Measurements from ENCODE around the gene IFNAR1.

The IFNAR1 gene

DNA sequence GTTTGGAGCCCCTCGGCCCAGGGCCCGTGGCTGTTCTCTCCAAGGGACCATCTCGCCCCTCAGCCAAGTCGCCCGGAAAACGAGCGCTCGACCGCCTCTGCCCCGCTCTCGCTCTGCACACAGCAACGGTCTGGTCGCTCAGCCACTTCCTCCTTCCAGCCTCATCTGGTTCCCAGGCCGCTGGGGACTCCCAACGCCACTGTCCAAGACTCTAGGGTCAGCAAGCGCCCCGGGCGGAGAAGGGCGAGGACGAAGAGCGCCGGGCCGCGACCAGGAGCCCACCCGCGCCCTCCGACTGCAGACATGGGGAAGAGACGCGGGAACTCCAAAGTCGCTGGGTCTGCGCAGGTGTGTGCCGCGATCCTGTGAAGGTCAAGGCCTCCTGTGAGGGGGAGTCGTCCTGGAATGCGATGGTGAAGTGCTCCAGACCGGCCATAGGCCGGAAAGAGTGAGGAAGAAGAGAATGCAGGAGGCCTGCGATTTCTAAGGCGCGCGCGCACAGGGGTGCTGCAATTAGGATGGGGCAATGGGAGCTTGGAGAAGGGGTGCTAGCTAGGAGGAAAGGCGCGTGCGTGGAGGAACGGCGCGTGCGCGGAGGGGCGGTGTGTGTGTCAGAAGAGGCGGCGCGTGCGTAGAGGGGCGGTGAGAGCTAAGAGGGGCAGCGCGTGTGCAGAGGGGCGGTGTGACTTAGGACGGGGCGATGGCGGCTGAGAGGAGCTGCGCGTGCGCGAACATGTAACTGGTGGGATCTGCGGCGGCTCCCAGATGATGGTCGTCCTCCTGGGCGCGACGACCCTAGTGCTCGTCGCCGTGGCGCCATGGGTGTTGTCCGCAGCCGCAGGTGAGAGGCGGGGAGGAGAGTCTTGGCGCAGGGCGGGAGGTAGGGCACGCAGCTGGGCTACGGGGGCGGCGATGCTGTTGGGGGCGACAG lies at the start of gene IFNAR1:
Gene IFNAR1 (plus strand): TSS at position 680 of the 931 bp plus-strand sequence. CDS start 86 bp downstream, at position 766.
- peak within 1 kb of the TSS; percentile 95 for H3K27ac ChIP-seq
- TF ChIP-seq ZFX (IDR thresholded peaks at IDR 0.05): peak; percentile 70
- TF ChIP-seq, protein P1, sequence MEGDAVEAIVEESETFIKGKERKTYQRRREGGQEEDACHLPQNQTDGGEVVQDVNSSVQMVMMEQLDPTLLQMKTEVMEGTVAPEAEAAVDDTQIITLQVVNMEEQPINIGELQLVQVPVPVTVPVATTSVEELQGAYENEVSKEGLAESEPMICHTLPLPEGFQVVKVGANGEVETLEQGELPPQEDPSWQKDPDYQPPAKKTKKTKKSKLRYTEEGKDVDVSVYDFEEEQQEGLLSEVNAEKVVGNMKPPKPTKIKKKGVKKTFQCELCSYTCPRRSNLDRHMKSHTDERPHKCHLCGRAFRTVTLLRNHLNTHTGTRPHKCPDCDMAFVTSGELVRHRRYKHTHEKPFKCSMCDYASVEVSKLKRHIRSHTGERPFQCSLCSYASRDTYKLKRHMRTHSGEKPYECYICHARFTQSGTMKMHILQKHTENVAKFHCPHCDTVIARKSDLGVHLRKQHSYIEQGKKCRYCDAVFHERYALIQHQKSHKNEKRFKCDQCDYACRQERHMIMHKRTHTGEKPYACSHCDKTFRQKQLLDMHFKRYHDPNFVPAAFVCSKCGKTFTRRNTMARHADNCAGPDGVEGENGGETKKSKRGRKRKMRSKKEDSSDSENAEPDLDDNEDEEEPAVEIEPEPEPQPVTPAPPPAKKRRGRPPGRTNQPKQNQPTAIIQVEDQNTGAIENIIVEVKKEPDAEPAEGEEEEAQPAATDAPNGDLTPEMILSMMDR (conservative IDR thresholded peaks at IDR 0.05): no peak

DNA sequence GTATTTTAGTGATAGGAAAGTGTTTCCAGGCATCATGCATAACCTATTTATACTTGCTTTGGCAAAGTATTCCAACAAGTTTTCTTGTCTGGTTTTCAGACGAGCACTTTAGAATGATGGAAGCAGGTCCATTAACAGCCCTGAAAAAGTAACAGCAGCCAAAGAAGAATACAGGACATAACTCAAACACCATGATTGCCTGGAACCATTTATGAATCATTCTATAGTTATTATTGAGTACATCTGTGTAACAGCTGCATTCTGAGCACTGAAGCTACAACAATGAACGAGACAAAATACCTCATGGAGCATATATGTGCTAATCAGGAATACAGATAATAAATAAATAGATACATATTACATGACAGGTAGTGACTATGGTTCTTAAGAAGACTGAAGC lies 46.0 kb upstream of the IFNAR1 start:
- TF ChIP-seq, protein P1 (conservative IDR thresholded peaks at IDR 0.05): no peak
- no peak for TF ChIP-seq ZFX (IDR thresholded peaks at IDR 0.05)
- no peak overlapping the region for H3K27ac ChIP-seq

DNA sequence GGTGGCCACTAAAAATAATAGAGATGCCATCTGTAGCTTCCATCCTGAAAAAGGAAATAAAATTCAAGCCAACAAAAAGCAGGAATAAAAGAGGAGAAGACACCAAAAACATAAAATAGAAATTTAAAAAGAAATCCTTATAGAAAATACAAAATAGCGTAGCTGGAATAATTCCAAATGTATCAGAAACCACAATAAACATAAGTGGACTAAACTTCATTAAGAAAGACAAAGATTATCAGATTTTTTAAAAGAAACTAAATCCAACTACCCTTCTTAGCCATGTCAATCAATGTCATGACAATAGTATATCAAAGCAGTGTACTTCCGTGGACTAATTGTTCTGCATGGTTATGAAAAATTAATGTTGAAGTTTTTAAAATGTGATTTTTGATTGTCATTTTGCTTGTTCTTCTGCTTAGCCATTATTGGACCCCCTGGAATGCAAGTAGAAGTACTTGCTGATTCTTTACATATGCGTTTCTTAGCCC lies 45.4 kb upstream of the IFNAR1 start:
- no peak overlapping the region for H3K27ac ChIP-seq
- TF ChIP-seq ZFX (IDR thresholded peaks at IDR 0.05): no peak
- TF ChIP-seq, protein P1 (conservative IDR thresholded peaks at IDR 0.05): no peak

- TF ChIP-seq, protein P1 (conservative IDR thresholded peaks at IDR 0.05): no peak
- no peak for TF ChIP-seq ZFX (IDR thresholded peaks at IDR 0.05)
- H3K27ac ChIP-seq: no peak overlapping the region
Observed at GRCh38 chr21:33281096-33281652, 43.6 kb upstream of the IFNAR1 start.

DNA sequence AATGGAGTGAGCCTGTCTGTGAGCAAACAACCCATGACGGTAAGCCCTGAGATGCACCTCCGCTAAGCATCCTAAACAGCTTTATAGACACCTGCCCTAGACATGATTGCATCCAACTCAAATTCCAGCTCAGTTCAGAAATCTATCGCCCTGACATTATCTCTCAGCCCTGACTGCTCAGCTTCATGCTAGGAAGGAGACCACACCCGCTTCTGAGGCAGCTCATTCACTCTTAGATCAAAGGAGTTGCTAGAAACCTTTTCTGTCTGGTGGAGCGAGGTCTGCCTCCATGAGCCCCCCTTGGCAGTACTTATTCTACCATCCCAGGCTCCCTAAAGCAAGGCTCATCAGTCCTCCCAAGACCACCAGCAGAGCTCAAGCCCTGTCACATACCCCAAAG lies 41.6 kb upstream of the IFNAR1 start:
- TF ChIP-seq ZFX (IDR thresholded peaks at IDR 0.05): no peak
- TF ChIP-seq, protein P1 (conservative IDR thresholded peaks at IDR 0.05): no peak
- H3K27ac ChIP-seq: no peak overlapping the region

- H3K27ac ChIP-seq: no peak overlapping the region
- no peak for TF ChIP-seq ZFX (IDR thresholded peaks at IDR 0.05)
- TF ChIP-seq, protein P1 (conservative IDR thresholded peaks at IDR 0.05): no peak
Observed at GRCh38 chr21:33286076-33286475, 38.7 kb upstream of the IFNAR1 start.

All from C4-2B (cell line).